HG02870 (cell line): Measurements from ENCODE around the gene LRP1.

Source experiments
- ATAC-seq: cut with Tn5 transposase; IDR thresholded peaks from one replicate; pipeline ENCODE4 v1.9.1; 2021; ENCODE audit warnings: mild to moderate bottlenecking, moderate library complexity; ENCODE audit not compliant: unreplicated experiment

The LRP1 gene

GRCh38 chr12:57219993-57220754 lies 91.9 kb downstream of the LRP1 start:
- ATAC-seq: no peak

GRCh38 chr12:57220770-57221168 lies 92.5 kb downstream of the LRP1 start:
- ATAC-seq: no peak

- ATAC-seq: no peak
These were observed 93.1 kb downstream of the LRP1 start for GRCh38 chr12:57221169-57221917.

- ATAC-seq: no peak
These were observed 94.3 kb downstream of the LRP1 start for GRCh38 chr12:57222286-57223190.

GRCh38 chr12:57223191-57224165 lies 95.2 kb downstream of the LRP1 start:
- no peak for ATAC-seq

GRCh38 chr12:57224278-57224972 lies 96.1 kb downstream of the LRP1 start:
- ATAC-seq: no peak

- no peak for ATAC-seq
These were observed 96.8 kb downstream of the LRP1 start for GRCh38 chr12:57224973-57225679.

- ATAC-seq: no peak
These were observed 97.5 kb downstream of the LRP1 start for GRCh38 chr12:57225680-57226210.

- ATAC-seq: no peak
These were observed 98.5 kb downstream of the LRP1 start for GRCh38 chr12:57226588-57227314.

GRCh38 chr12:57227315-57228115 lies 99.2 kb downstream of the LRP1 start:
- ATAC-seq: no peak

- ATAC-seq: peak; percentile 13
These were observed 100.9 kb downstream of the LRP1 start for GRCh38 chr12:57229046-57229633.

GRCh38 chr12:57229634-57230380 lies 101.5 kb downstream of the LRP1 start, which contains the start of gene SHMT2:
TSS of gene SHMT2 (plus strand) at chr12:57229711. CDS start at chr12:57229779, 68 bp downstream.
- ATAC-seq: peak; percentile 56

GRCh38 chr12:57230381-57231155 lies 102.3 kb downstream of the LRP1 start:
- no peak for ATAC-seq

GRCh38 chr12:57231276-57232021 lies 103.2 kb downstream of the LRP1 start:
- ATAC-seq: no peak
